HepG2 (cell line): ENCODE data around the gene SCYL1. TPM values are rescaled to one million over a fixed set of nuclear protein-coding genes. Genes with fewer than 3 reads are reported as not detected.

Experiments used
- AKNA ChIP-seq: sonication (generic); formaldehyde crosslinking; IDR thresholded peaks from 2 replicates; pipeline ENCODE4 v1.4.0; 2020; ENCODE audit warnings: missing genetic modification reagents, borderline replicate concordance
- ARNTL ChIP-seq: sonication (generic); formaldehyde crosslinking; IDR thresholded peaks from 2 replicates; pipeline ENCODE4 v1.4.0; 2020; ENCODE audit warnings: mild to moderate bottlenecking, missing genetic modification reagents
- ATAD3A ChIP-seq: sonication (generic); formaldehyde crosslinking; IDR thresholded peaks from 2 replicates; pipeline ENCODE4 v1.4.0; 2020; ENCODE audit warnings: missing genetic modification reagents
- DZIP1 ChIP-seq: sonication (generic); formaldehyde crosslinking; IDR thresholded peaks from 2 replicates; pipeline ENCODE4 v1.5.0; 2020; ENCODE audit warnings: mild to moderate bottlenecking, missing genetic modification reagents
- HOXD1 ChIP-seq: sonication (generic); formaldehyde crosslinking; IDR thresholded peaks from 2 replicates; pipeline ENCODE4 v1.5.0; 2020; ENCODE audit warnings: missing genetic modification reagents
- ISL2 ChIP-seq: sonication (generic); formaldehyde crosslinking; IDR thresholded peaks from 2 replicates; pipeline ENCODE4 v1.5.0; 2020; ENCODE audit warnings: missing genetic modification reagents
- SALL1 ChIP-seq: sonication (generic); formaldehyde crosslinking; IDR thresholded peaks from 2 replicates; pipeline ENCODE4 v1.8.0; 2022; ENCODE audit warnings: mild to moderate bottlenecking, missing genetic modification reagents
- SMAD9 ChIP-seq: sonication (generic); formaldehyde crosslinking; IDR thresholded peaks from 2 replicates; pipeline ENCODE4 v1.5.1; 2020; ENCODE audit warnings: mild to moderate bottlenecking, missing genetic modification reagents
- TEAD3 ChIP-seq: optimal IDR thresholded peaks from 2 replicates; pipeline ENCODE3; 2016; ENCODE audit warnings: borderline replicate concordance
- TRAFD1 ChIP-seq: sonication (generic); formaldehyde crosslinking; IDR thresholded peaks from 2 replicates; pipeline ENCODE4 v1.5.1; 2020; ENCODE audit warnings: missing genetic modification reagents, mild to moderate bottlenecking, borderline replicate concordance
- ZNF18 ChIP-seq: sonication (generic); formaldehyde crosslinking; IDR thresholded peaks from 2 replicates; pipeline ENCODE4 v1.8.0; 2022; ENCODE audit warnings: mild to moderate bottlenecking, missing genetic modification reagents; ENCODE audit not compliant: insufficient replicate concordance
- ZNF232 ChIP-seq: sonication (generic); formaldehyde crosslinking; IDR thresholded peaks from 2 replicates; pipeline ENCODE4 v1.4.0; 2020; ENCODE audit warnings: missing genetic modification reagents, borderline replicate concordance
- ZNF33B ChIP-seq: sonication (generic); formaldehyde crosslinking; IDR thresholded peaks from 2 replicates; pipeline ENCODE4 v1.5.1; 2020; ENCODE audit warnings: mild to moderate bottlenecking, missing genetic modification reagents
- ZNF800 ChIP-seq: sonication (generic); formaldehyde crosslinking; IDR thresholded peaks from 2 replicates; pipeline ENCODE4 v1.4.0; 2020; ENCODE audit warnings: missing genetic modification reagents
- polyA plus RNA-seq, 8 experiments: library from polyadenylated mRNA; depleted of rRNA in 3 of 8; stranded (reverse) in 7 of 8; unstranded in 1 of 8; fragments of >200 nt; fragmentation: Illumina TruSeq in 4 of 8; extraction: Trizol in 4 of 8; gene quantifications; 2 replicates each; pipeline versions ENCODE4 v1.2.1 to v1.2.3, GENCODE V29; 2011 to 2016; ENCODE audit warnings: low read depth in 4 of 8, missing spikeins in 1 of 8, mixed read lengths in 1 of 8; ENCODE audit not compliant: insufficient read depth in 1 of 8
- total RNA-seq, 5 experiments: library from RNA; depleted of rRNA; stranded (reverse); fragments of >200 nt; fragmentation: Illumina TruSeq; extraction: Trizol; gene quantifications; 2 replicates each; pipeline ENCODE4 v1.2.3, GENCODE V29; 2016; ENCODE audit warnings: low read depth in 1 of 5

SCYL1 gene
- total and polyA plus RNA-seq, 2 of the 13 experiments (the other 11 are each of a cell fraction or from before 2014, with no cell fraction given): 65.9 to 103 TPM

GRCh38 chr11:65569164-65569972 is 44.5 kb downstream of the SCYL1 start (continued):
- no peak for TF ChIP-seq SALL1 (CRISPR knock-in tag)
- 0 out of 2 replicates have a peak, but pooled peaks have one; percentile 62 for TF ChIP-seq AKNA (CRISPR knock-in tag)
- TF ChIP-seq ATAD3A (CRISPR knock-in tag): no peak
- no peak for TF ChIP-seq ARNTL (CRISPR knock-in tag)
- peak; percentile 65 for TF ChIP-seq ZNF18 (CRISPR knock-in tag)
- peak; percentile 13; the same call in 1 of the 2 replicates for TF ChIP-seq TRAFD1
- TF ChIP-seq HOXD1 (CRISPR knock-in tag): 0 out of 2 replicates have a peak, but pooled peaks have one; percentile 28
- TF ChIP-seq TEAD3 (CRISPR knock-in tag): no peak
- peak; percentile 80 for TF ChIP-seq ZNF800
- TF ChIP-seq ZNF33B: 0 out of 2 replicates have a peak, but pooled peaks have one; percentile 19
- TF ChIP-seq ZNF232 (CRISPR knock-in tag): peak; percentile 42; the same call in 1 of the 2 replicates
- TF ChIP-seq DZIP1 (CRISPR knock-in tag): 0 out of 2 replicates have a peak, but pooled peaks have one; percentile 23
- TF ChIP-seq ISL2: peak; percentile 6; the same call in 1 of the 2 replicates
- peak; percentile 77; the same call in 1 of the 2 replicates for TF ChIP-seq SMAD9 (CRISPR knock-in tag)
